Endothelial cell of umbilical vein (primary cell): ENCODE results near the gene MLC1. TPM values are rescaled to one million over a fixed set of nuclear protein-coding genes. Genes with fewer than 3 reads are reported as not detected.

ENCODE experiments used
- BruUV-seq: library from RNA; stranded (reverse); fragments of 400-500 nt; replicated peaks from 2 replicates; lab custom pipeline; 2021; lab: Mats Ljungman, UMichigan
- CTCF ChIA-PET: fragments of 300-600, 350-600 bp; sonication (Branson Sonifier 250); formaldehyde crosslinking; loops from one replicate; lab custom pipeline; 2021; ENCODE audit warnings: antibody characterized with exemption, inconsistent platforms; lab: Charles Lee
- POLR2A ChIA-PET: fragments of 300-600, 350-600 bp; sonication (Branson Sonifier 250); formaldehyde crosslinking; loops from one replicate; lab custom pipeline; 2021; ENCODE audit warnings: antibody characterized with exemption, inconsistent platforms; lab: Charles Lee
- DNase-seq: peaks from one replicate; pipeline ENCODE4 v3.0.0-alpha.2; 2011; ENCODE audit warnings: low read depth, low spot score
- FAIRE-seq: peaks from 2 replicates; lab custom pipeline; 2011; peaks lifted over from hg19 to GRCh38; lab: Jason Lieb, UNC
- H2AFZ ChIP-seq: 2 replicates; pipeline ENCODE4 v1.6.0; 2012; ENCODE audit warnings: low read depth, low read length, control low read depth, inconsistent platforms
- H3K27ac ChIP-seq: 2 replicates; pipeline ENCODE4 v1.5.1; 2011; ENCODE audit warnings: low read depth, mild to moderate bottlenecking, control low read depth, low read length, moderate library complexity; ENCODE audit not compliant: insufficient read depth
- H3K27me3 ChIP-seq, 2 experiments: 2 replicates each; pipeline versions ENCODE4 v1.6.0 to v1.6.1; 2011; ENCODE audit warnings: low read length in 2 of 2, mixed read lengths in 1 of 2; ENCODE audit not compliant: control insufficient read depth in 2 of 2, insufficient read depth in 2 of 2
- H3K36me3 ChIP-seq, 2 experiments: 2 replicates in 1 of 2; 3 replicates in 1 of 2; pipeline ENCODE4 v1.5.1; 2011; ENCODE audit warnings: low read length in 2 of 2, mild to moderate bottlenecking in 1 of 2, moderate library complexity in 1 of 2; ENCODE audit not compliant: control insufficient read depth in 2 of 2, insufficient read depth in 2 of 2; ENCODE audit errors: extremely low read depth in 1 of 2
- H3K4me1 ChIP-seq: 3 replicates; pipeline ENCODE4 v1.5.1; 2011; ENCODE audit warnings: mild to moderate bottlenecking, low read length; ENCODE audit not compliant: control insufficient read depth, insufficient read depth; ENCODE audit errors: extremely low read depth
- H3K4me2 ChIP-seq: 2 replicates; pipeline ENCODE4 v1.6.1; 2011; ENCODE audit warnings: low read length, control low read depth, mixed read lengths; ENCODE audit not compliant: insufficient read depth
- H3K4me3 ChIP-seq, 3 experiments: fragments of 200-600 bp in 1 of 3; sonication (generic), shearing (Covaris generic) in 1 of 3; replicated peaks in 1 of 3; 2 replicates each; pipeline ENCODE4 v1.5.1; 2011 to 2016; ENCODE audit warnings: control low read depth in 3 of 3, low read length in 3 of 3, mild to moderate bottlenecking in 2 of 3, inconsistent platforms in 1 of 3, low read depth in 1 of 3, moderate library complexity in 1 of 3; ENCODE audit not compliant: insufficient read depth in 1 of 3
- H3K79me2 ChIP-seq: 2 replicates; pipeline ENCODE4 v1.6.0; 2012; ENCODE audit warnings: low read length, inconsistent platforms; ENCODE audit not compliant: control insufficient read depth, insufficient read depth
- H3K9ac ChIP-seq: replicated peaks from 2 replicates; pipeline ENCODE3; 2011; ENCODE audit warnings: low read length, control low read depth; ENCODE audit not compliant: insufficient read depth; ENCODE audit errors: extremely low read depth
- H3K9me1 ChIP-seq: replicated peaks from 3 replicates; pipeline ENCODE4 v1.6.0; 2011; ENCODE audit warnings: mild to moderate bottlenecking, low read length; ENCODE audit not compliant: control insufficient read depth, insufficient read depth; ENCODE audit errors: extremely low read depth
- H3K9me3 ChIP-seq: replicated peaks from 2 replicates; pipeline ENCODE4 v1.5.1; 2012; ENCODE audit warnings: low read length, inconsistent platforms; ENCODE audit not compliant: control insufficient read depth, insufficient read depth
- H4K20me1 ChIP-seq: replicated peaks from 2 replicates; pipeline ENCODE3; 2011; ENCODE audit warnings: mild to moderate bottlenecking, low read length; ENCODE audit not compliant: control insufficient read depth, insufficient read depth; ENCODE audit errors: extremely low read depth
- EZH2 ChIP-seq: IDR thresholded peaks from 2 replicates; pipeline ENCODE4 v1.6.1; 2012; ENCODE audit warnings: borderline replicate concordance, low read depth, mild to moderate bottlenecking, moderate library complexity, low read length, inconsistent platforms; ENCODE audit not compliant: severe bottlenecking
- FOS ChIP-seq: IDR thresholded peaks from 2 replicates; pipeline ENCODE4 v1.6.1; 2011; ENCODE audit warnings: mild to moderate bottlenecking, low read length, moderate library complexity, borderline replicate concordance; ENCODE audit not compliant: insufficient read depth
- GATA2 ChIP-seq: IDR thresholded peaks from 2 replicates; pipeline ENCODE4 v1.7.0; 2011; ENCODE audit warnings: low read depth, mild to moderate bottlenecking, moderate library complexity, mixed read lengths, low read length; ENCODE audit not compliant: insufficient read length, insufficient read depth
- JUN ChIP-seq: IDR thresholded peaks from 2 replicates; pipeline ENCODE4 v1.6.1; 2011; ENCODE audit warnings: borderline replicate concordance, low read depth; ENCODE audit not compliant: insufficient read length, insufficient read depth
- MYC ChIP-seq: IDR thresholded peaks from one replicate; pipeline ENCODE4 v1.6.1; 2011; ENCODE audit warnings: mild to moderate bottlenecking, low read depth, low read length
- POLR2A ChIP-seq: IDR thresholded peaks from 2 replicates; pipeline ENCODE4 v1.6.1; 2012; ENCODE audit warnings: low read depth, mild to moderate bottlenecking, control low read depth, low read length
- POLR2AphosphoS5 ChIP-seq: IDR thresholded peaks from 2 replicates; pipeline ENCODE4 v1.6.1; 2012; ENCODE audit warnings: low read depth, mild to moderate bottlenecking, control low read depth, low read length, moderate library complexity; ENCODE audit not compliant: insufficient read depth
- dilution Hi-C: fragments of 300-500 bp; cut with MboI; formaldehyde crosslinking; loops from one replicate; pipeline ENCODE4 v1.15.0; 2019; ENCODE audit warnings: low sequenced_read_pairs; ENCODE audit not compliant: extremely low pct_ligation_motif_present
- intact Hi-C: fragments of 100-400 bp; cut with micrococcal nuclease; formaldehyde crosslinking; loops from one replicate; pipeline ENCODE4 v1.10.0; 2022
- polyA plus RNA-seq, 4 experiments: library from polyadenylated mRNA; depleted of rRNA in 3 of 4; stranded (reverse) in 3 of 4; unstranded in 1 of 4; fragments of >200 nt; gene quantifications; 2 replicates each; pipeline versions ENCODE4 v1.2.1 to v1.2.3, GENCODE V29; 2011 to 2012; ENCODE audit warnings: missing spikeins in 1 of 4
- total RNA-seq: library from RNA; stranded (reverse); gene quantifications from 2 replicates; pipeline ENCODE4 v1.2.3, GENCODE V29; 2021
- TF ChIP-seq, protein P1 (sequence below), 2 donors: IDR thresholded peaks; 1 replicate in 1 of 2; 2 replicates in 1 of 2; pipeline ENCODE4 v1.5.1; 2011; ENCODE audit warnings: low read length in 2 of 2, mild to moderate bottlenecking in 2 of 2, moderate library complexity in 2 of 2, control low read depth in 1 of 2, inconsistent platforms in 1 of 2, low read depth in 1 of 2; ENCODE audit not compliant: insufficient read depth in 1 of 2; ENCODE audit errors: extremely low read depth in 1 of 2
- TF ChIP-seq, protein P2 (sequence below): IDR thresholded peaks from 2 replicates; pipeline ENCODE4 v1.6.1; 2011; ENCODE audit not compliant: insufficient read depth, insufficient read length

MLC1 gene
- total and polyA plus RNA-seq, 2 donors (not counting 3 experiments of a cell fraction or from before 2014, with no cell fraction given): not detected

DNA sequence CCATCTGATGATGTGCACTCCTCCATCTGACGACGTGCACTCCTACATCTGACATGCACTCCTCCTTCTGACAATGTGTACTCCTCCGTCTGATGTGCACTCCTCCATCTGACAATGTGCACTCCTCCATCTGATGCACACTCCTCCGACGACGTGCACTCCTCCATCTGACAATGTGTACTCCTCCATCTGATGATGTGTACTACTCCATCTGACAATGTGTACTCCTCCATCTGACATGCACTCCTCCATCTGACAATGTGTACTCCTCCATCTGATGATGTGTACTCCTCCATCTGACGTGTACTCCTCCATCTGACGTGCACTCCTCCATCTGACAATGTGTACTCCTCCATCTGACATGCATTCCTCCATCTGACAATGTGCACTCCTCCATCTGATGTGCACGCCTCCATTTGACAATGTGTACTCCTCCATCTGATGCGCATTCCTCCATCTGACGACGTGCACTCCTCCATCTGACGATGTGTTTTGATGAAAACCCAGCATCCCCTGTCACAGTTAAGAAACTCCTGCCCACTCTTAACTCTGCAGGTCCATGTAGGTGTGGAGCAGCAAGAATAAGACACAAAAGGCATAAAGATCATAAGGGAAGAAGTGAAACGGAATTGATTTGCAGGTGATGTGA is 62.9 kb downstream of the MLC1 start:
- intact Hi-C loops: no loop called here
- no peak for DNase-seq
- TF ChIP-seq JUN: no peak
- TF ChIP-seq FOS: no peak
- no peak for TF ChIP-seq POLR2A
- TF ChIP-seq, protein P1, sequence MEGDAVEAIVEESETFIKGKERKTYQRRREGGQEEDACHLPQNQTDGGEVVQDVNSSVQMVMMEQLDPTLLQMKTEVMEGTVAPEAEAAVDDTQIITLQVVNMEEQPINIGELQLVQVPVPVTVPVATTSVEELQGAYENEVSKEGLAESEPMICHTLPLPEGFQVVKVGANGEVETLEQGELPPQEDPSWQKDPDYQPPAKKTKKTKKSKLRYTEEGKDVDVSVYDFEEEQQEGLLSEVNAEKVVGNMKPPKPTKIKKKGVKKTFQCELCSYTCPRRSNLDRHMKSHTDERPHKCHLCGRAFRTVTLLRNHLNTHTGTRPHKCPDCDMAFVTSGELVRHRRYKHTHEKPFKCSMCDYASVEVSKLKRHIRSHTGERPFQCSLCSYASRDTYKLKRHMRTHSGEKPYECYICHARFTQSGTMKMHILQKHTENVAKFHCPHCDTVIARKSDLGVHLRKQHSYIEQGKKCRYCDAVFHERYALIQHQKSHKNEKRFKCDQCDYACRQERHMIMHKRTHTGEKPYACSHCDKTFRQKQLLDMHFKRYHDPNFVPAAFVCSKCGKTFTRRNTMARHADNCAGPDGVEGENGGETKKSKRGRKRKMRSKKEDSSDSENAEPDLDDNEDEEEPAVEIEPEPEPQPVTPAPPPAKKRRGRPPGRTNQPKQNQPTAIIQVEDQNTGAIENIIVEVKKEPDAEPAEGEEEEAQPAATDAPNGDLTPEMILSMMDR (IDR thresholded peaks at IDR 0.05; ENCODE audit: extremely low read depth in 1 of 2, insufficient read depth in 1 of 2, low read depth in 1 of 2, low read length in 2 of 2): no peak
- TF ChIP-seq, protein P2, sequence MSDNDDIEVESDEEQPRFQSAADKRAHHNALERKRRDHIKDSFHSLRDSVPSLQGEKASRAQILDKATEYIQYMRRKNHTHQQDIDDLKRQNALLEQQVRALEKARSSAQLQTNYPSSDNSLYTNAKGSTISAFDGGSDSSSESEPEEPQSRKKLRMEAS: no peak
- no peak for TF ChIP-seq POLR2AphosphoS5
- TF ChIP-seq EZH2: no peak
- no peak for TF ChIP-seq MYC
- TF ChIP-seq GATA2: no peak
- Histone ChIP-seq H3K79me2 (no peaks in the 10 kb centered on the region), H3K4me3 (no peak overlapping the region), H3K36me3 (no peaks in the 10 kb centered on the region), H3K4me2 (no peak overlapping the region), H3K9ac (no peak overlapping the region), H3K27ac (no peak overlapping the region), H3K27me3 (peaks cover 5 to 6% of the 10 kb centered on the region in 2 experiments), H2AFZ (no peak overlapping the region), H3K9me1 (no peaks in the 10 kb centered on the region), H3K9me3 (no peaks in the 10 kb centered on the region), H4K20me1 (no peaks in the 10 kb centered on the region), H3K4me1 (no peaks in the 10 kb centered on the region)
- no TSS peak for BruUV-seq
- ChIA-PET CTCF (no interaction called here), POLR2A (no interaction called here)
- dilution Hi-C loops: no loop called here
- no peak for FAIRE-seq
